HUES48 (cell line): ENCODE data around the gene ELMOD2.
"Not testable (repeated sequence)": the region's sequence is repeated elsewhere in the genome, so short reads cannot be mapped to it uniquely, and the experiment has no call there.

Experiments used
- H3K27ac ChIP-seq: one replicate; pipeline ENCODE4 v1.7.0; 2013; ENCODE audit warnings: low read depth, low read length, inconsistent platforms
- H3K27me3 ChIP-seq: 2 replicates; pipeline ENCODE4 v1.6.1; 2013; ENCODE audit warnings: mild to moderate bottlenecking, low read length; ENCODE audit not compliant: control insufficient read depth, insufficient read depth
- H3K36me3 ChIP-seq: 2 replicates; pipeline ENCODE4 v1.6.1; 2013; ENCODE audit warnings: low read length; ENCODE audit not compliant: control insufficient read depth, insufficient read depth
- H3K4me1 ChIP-seq: 2 replicates; pipeline ENCODE4 v1.6.1; 2013; ENCODE audit warnings: mild to moderate bottlenecking, low read length; ENCODE audit not compliant: control insufficient read depth, insufficient read depth
- H3K4me3 ChIP-seq: 2 replicates; pipeline ENCODE4 v1.5.1; 2013; ENCODE audit warnings: mild to moderate bottlenecking, low read depth, low read length
- H3K9ac ChIP-seq: 2 replicates; pipeline ENCODE4 v1.6.1; 2013; ENCODE audit warnings: mild to moderate bottlenecking, low read depth, low read length, moderate library complexity
- H3K9me3 ChIP-seq: 2 replicates; pipeline ENCODE4 v1.6.1; 2013; ENCODE audit warnings: low read length; ENCODE audit not compliant: control insufficient read depth, insufficient read depth

The ELMOD2 gene

GRCh38 chr4:140523857-140524742 is at the start of gene ELMOD2:
ELMOD2 (plus strand) TSS chr4:140524168; CDS start chr4:140525429, 1,261 bp downstream.
- H3K9me3 ChIP-seq: no peaks in the 10 kb centered on the region
- H3K4me3 ChIP-seq: peak within 1 kb of the TSS; percentile 69
- peaks cover 19% of the 10 kb centered on the region for H3K36me3 ChIP-seq
- H3K9ac ChIP-seq: peak within 1 kb of the TSS; percentile 80
- H3K27me3 ChIP-seq: peaks cover 16% of the 10 kb centered on the region
- peak within 1 kb of the TSS; percentile 92 for H3K27ac ChIP-seq
- H3K4me1 ChIP-seq: peaks cover 10% of the 10 kb centered on the region; the same call in 1 of the 2 replicates

- Histone ChIP-seq H3K36me3 (no peaks in the 10 kb centered on the region), H3K27ac (no peak overlapping the region), H3K9ac (no peak overlapping the region), H3K4me3 (no peak overlapping the region), H3K27me3 (no peaks in the 10 kb centered on the region), H3K4me1 (no peaks in the 10 kb centered on the region), H3K9me3 (no peaks in the 10 kb centered on the region; the same call in 1 of the 2 replicates)
Measured at GRCh38 chr4:140483445-140483844, 40.5 kb upstream of the ELMOD2 start.

GRCh38 chr4:140485939-140486338 is 38.0 kb upstream of the ELMOD2 start:
- Histone ChIP-seq H3K36me3 (no peaks in the 10 kb centered on the region), H3K4me3 (no peak overlapping the region), H3K27ac (no peak overlapping the region), H3K9ac (no peak overlapping the region), H3K4me1 (no peaks in the 10 kb centered on the region), H3K27me3 (no peaks in the 10 kb centered on the region), H3K9me3 (no peaks in the 10 kb centered on the region; the same call in 1 of the 2 replicates)

- peaks cover 64% of the 10 kb centered on the region for H3K27me3 ChIP-seq
- H3K4me1 ChIP-seq: no peaks in the 10 kb centered on the region
- no peaks in the 10 kb centered on the region for H3K9me3 ChIP-seq
- H3K27ac ChIP-seq: no peak overlapping the region
- H3K36me3 ChIP-seq: no peaks in the 10 kb centered on the region
- H3K9ac ChIP-seq: 0 out of 2 replicates have a peak overlapping the region, but pooled peaks have one; percentile 42
- peak overlapping the region; percentile 63 for H3K4me3 ChIP-seq
Measured at GRCh38 chr4:140497405-140497746, 26.6 kb upstream of the ELMOD2 start.

- H3K9ac ChIP-seq: peak within 1 kb of the TSS; percentile 42; the same call in 1 of the 2 replicates
- no peaks in the 10 kb centered on the region for H3K9me3 ChIP-seq
- no peaks in the 10 kb centered on the region for H3K36me3 ChIP-seq
- H3K4me3 ChIP-seq: peak within 1 kb of the TSS; percentile 63
- H3K4me1 ChIP-seq: no peaks in the 10 kb centered on the region
- H3K27ac ChIP-seq: no peak within 1 kb of the TSS
- H3K27me3 ChIP-seq: peaks cover 64% of the 10 kb centered on the region
Measured at GRCh38 chr4:140497747-140498636, 26.0 kb upstream of the ELMOD2 start, which contains the start of gene MGAT4D. MGAT4D (minus strand) TSS chr4:140498293; CDS start chr4:140498222, 71 bp downstream.

GRCh38 chr4:140499391-140499790 is 24.6 kb upstream of the ELMOD2 start:
- H3K9ac ChIP-seq: no peak overlapping the region
- peaks cover 64% of the 10 kb centered on the region for H3K27me3 ChIP-seq
- H3K9me3 ChIP-seq: no peaks in the 10 kb centered on the region
- H3K27ac ChIP-seq: no peak overlapping the region
- H3K4me3 ChIP-seq: no peak overlapping the region
- no peaks in the 10 kb centered on the region for H3K36me3 ChIP-seq
- no peaks in the 10 kb centered on the region for H3K4me1 ChIP-seq

- no peak overlapping the region for H3K27ac ChIP-seq
- H3K4me3 ChIP-seq: no peak overlapping the region
- no peak overlapping the region for H3K9ac ChIP-seq
- no peaks in the 10 kb centered on the region for H3K36me3 ChIP-seq
- no peaks in the 10 kb centered on the region for H3K4me1 ChIP-seq
- peaks cover 7% of the 10 kb centered on the region for H3K9me3 ChIP-seq
- H3K27me3 ChIP-seq: peaks cover 30% of the 10 kb centered on the region
Measured at GRCh38 chr4:140504261-140504660, 19.7 kb upstream of the ELMOD2 start.

- H3K9me3 ChIP-seq, H3K9ac ChIP-seq, H3K27ac ChIP-seq, H3K4me1 ChIP-seq, H3K36me3 ChIP-seq, H3K27me3 ChIP-seq, H3K4me3 ChIP-seq: not testable (repeated sequence)
Measured at GRCh38 chr4:140513765-140514164, 10.2 kb upstream of the ELMOD2 start.

- Histone ChIP-seq H3K4me1 (peaks cover 5% of the 10 kb centered on the region; the same call in 1 of the 2 replicates), H3K27ac (peak overlapping the region; percentile 59), H3K36me3 (no peaks in the 10 kb centered on the region), H3K27me3 (no peaks in the 10 kb centered on the region), H3K9ac (no peak overlapping the region), H3K4me3 (no peak overlapping the region), H3K9me3 (no peaks in the 10 kb centered on the region)
Measured at GRCh38 chr4:140515423-140515822, 8.5 kb upstream of the ELMOD2 start.

- no peak overlapping the region for H3K9ac ChIP-seq
- H3K27me3 ChIP-seq: peaks cover 16% of the 10 kb centered on the region
- peak overlapping the region; percentile 42 for H3K4me3 ChIP-seq
- H3K4me1 ChIP-seq: peaks cover 10% of the 10 kb centered on the region; the same call in 1 of the 2 replicates
- no peaks in the 10 kb centered on the region for H3K9me3 ChIP-seq
- no peak overlapping the region for H3K27ac ChIP-seq
- peaks cover 16% of the 10 kb centered on the region for H3K36me3 ChIP-seq
Measured at GRCh38 chr4:140523370-140523856, 555 bp upstream of the ELMOD2 start.
